ENCODE measurements around the gene B9D1. TPM values are rescaled to one million over a fixed set of nuclear protein-coding genes. Genes with fewer than 3 reads are reported as not detected.

The B9D1 gene
- total RNA-seq, 2 experiments from 2014 or later = 21.1 to 38.1 TPM

DNA sequence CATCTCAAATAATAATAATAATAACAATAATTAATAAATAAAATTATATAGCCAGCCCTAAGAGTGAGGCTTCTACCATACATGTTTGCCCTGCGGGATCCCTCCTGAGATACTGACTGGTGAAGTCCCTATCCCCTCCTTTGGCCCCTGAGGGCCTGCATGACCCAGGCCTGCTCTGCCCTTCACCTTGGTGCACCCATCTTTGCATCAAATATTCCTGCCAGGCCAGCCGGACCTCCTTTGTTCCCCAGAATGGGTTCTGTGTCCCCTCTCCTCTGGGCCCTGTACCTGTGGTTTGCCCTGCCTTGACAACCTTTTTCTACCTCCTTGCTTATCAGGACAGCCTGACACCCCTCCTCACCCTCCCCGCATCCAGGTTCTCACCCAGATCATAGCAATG lies 46.5 kb upstream of the B9D1 start:
- BruUV-seq (replicated peaks) = no TSS peak
- Histone ChIP-seq H2AFZ (ENCODE audit: low read length) (no peak overlapping the region), H3K9me2 (ENCODE audit: insufficient read depth, low read length) (no peaks in the 10 kb centered on the region), H4K20me1 (ENCODE audit: insufficient read depth, low read length) (no peaks in the 10 kb centered on the region), H3K4me1 (ENCODE audit: insufficient read depth, low read length, poor library complexity, severe bottlenecking) (no peaks in the 10 kb centered on the region), H3K4me3 (ENCODE audit: low read depth, low read length, poor library complexity, severe bottlenecking) (no peak overlapping the region), H3K4me2 (ENCODE audit: low read length) (no peak overlapping the region), H3K79me2 (ENCODE audit: insufficient read depth, low read depth, low read length) (no peaks in the 10 kb centered on the region), H3K36me3 (ENCODE audit: insufficient read depth, low read length) (no peaks in the 10 kb centered on the region), H3K9me3 (ENCODE audit: low read length) (no peaks in the 10 kb centered on the region), H3K27ac (ENCODE audit: low read depth, low read length, poor library complexity, severe bottlenecking) (no peak overlapping the region)
- ChIA-PET CTCF (ENCODE audit: unreplicated experiment) (no interaction called here), POLR2A (no interaction called here)
- no peak for TF ChIP-seq EZH2phosphoT487 (IDR thresholded peaks at IDR 0.05; ENCODE audit: borderline replicate concordance, low read depth, low read length)
- TF ChIP-seq, protein P1, sequence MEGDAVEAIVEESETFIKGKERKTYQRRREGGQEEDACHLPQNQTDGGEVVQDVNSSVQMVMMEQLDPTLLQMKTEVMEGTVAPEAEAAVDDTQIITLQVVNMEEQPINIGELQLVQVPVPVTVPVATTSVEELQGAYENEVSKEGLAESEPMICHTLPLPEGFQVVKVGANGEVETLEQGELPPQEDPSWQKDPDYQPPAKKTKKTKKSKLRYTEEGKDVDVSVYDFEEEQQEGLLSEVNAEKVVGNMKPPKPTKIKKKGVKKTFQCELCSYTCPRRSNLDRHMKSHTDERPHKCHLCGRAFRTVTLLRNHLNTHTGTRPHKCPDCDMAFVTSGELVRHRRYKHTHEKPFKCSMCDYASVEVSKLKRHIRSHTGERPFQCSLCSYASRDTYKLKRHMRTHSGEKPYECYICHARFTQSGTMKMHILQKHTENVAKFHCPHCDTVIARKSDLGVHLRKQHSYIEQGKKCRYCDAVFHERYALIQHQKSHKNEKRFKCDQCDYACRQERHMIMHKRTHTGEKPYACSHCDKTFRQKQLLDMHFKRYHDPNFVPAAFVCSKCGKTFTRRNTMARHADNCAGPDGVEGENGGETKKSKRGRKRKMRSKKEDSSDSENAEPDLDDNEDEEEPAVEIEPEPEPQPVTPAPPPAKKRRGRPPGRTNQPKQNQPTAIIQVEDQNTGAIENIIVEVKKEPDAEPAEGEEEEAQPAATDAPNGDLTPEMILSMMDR (conservative IDR thresholded peaks at IDR 0.05; ENCODE audit: low read length) = no peak
- intact Hi-C loops (cut with micrococcal nuclease; ENCODE audit: unreplicated experiment) = no loop called here
- DNase-seq (ENCODE audit: low spot score) = no peak

DNA sequence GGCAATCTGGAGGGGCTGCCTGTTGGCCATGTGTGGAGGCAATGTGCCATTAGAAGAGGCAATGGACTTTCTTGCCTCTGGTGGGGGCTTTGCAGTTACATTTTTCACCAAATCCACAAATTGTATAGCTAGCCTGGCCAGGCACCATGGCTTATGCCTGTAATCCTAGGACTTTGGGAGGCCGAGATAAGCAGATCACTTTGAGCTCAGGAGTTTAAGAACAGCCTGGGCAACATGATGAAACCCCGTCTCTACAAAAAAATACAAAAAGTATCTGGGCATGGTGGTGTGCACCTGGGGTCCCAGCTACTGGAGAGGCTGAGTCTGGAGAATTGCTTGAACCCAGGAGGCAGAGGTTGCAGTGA lies 45.8 kb upstream of the B9D1 start:
- H2AFZ ChIP-seq (ENCODE audit: low read length) = no peak overlapping the region
- no peak for TF ChIP-seq EZH2phosphoT487 (IDR thresholded peaks at IDR 0.05; ENCODE audit: borderline replicate concordance, low read depth, low read length)
- TF ChIP-seq, protein P1 (conservative IDR thresholded peaks at IDR 0.05; ENCODE audit: low read length) = no peak
- no peak overlapping the region for H3K4me3 ChIP-seq (ENCODE audit: low read depth, low read length, poor library complexity, severe bottlenecking)
- intact Hi-C loops (cut with micrococcal nuclease; ENCODE audit: unreplicated experiment) = no loop called here
- no peak for DNase-seq (ENCODE audit: low spot score)
- no peaks in the 10 kb centered on the region for H4K20me1 ChIP-seq (ENCODE audit: insufficient read depth, low read length)
- no peaks in the 10 kb centered on the region for H3K9me2 ChIP-seq (ENCODE audit: insufficient read depth, low read length)
- no peaks in the 10 kb centered on the region for H3K36me3 ChIP-seq (ENCODE audit: insufficient read depth, low read length)
- no peak overlapping the region for H3K27ac ChIP-seq (ENCODE audit: low read depth, low read length, poor library complexity, severe bottlenecking)
- H3K4me1 ChIP-seq (ENCODE audit: insufficient read depth, low read length, poor library complexity, severe bottlenecking) = no peaks in the 10 kb centered on the region
- POLR2A ChIA-PET = interaction anchor here (0.6 kb wide), 1 partner anchor 9 kb away, joined by 3 read pairs; no protein-coding TSS in a partner anchor
- H3K4me2 ChIP-seq (ENCODE audit: low read length) = no peak overlapping the region
- no TSS peak for BruUV-seq (replicated peaks)
- CTCF ChIA-PET (ENCODE audit: unreplicated experiment) = no interaction called here
- H3K79me2 ChIP-seq (ENCODE audit: insufficient read depth, low read depth, low read length) = no peaks in the 10 kb centered on the region
- no peaks in the 10 kb centered on the region for H3K9me3 ChIP-seq (ENCODE audit: low read length)

DNA sequence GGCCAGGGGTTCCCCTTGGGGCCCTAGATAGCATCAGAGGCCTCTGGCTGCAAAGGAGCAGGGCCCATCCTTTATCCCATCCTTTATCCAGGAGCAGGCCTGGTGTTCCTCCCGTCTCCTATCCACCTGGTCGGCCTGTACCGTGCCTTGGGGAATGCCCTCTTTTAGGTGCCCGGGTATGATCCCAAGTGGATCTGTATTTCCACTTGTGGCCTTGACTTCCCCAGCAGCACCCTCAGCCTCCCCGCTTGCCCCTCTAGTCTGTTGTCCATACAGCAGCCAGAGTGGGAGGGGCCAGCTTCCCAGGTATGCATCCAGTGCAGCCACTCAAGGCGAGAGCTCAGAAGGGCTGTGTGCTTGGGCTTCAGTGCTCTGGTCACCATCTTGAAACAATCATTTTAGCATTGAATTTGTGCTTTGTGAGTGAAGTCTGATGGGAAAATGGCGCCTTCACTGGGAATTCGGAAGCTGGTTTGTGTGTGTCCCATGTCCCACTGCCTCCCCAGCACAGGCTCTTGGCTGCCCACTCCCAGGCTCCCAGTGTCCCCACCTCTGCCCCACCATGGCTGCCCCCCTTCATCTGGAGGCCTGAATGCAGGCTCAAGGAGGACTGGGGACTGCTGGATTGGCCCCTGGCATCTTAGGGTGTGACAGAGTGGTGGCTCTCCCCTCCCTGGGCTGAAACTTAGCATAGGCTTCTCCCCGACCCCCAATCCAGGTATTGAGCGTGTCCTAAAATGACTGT lies 45.2 kb upstream of the B9D1 start:
- no TSS peak for BruUV-seq (replicated peaks)
- CTCF ChIA-PET (ENCODE audit: unreplicated experiment) = no interaction called here
- no peaks in the 10 kb centered on the region for H3K36me3 ChIP-seq (ENCODE audit: insufficient read depth, low read length)

More for the DNA sequence above, 45.2 kb upstream of the B9D1 start:
- Histone ChIP-seq H2AFZ (ENCODE audit: low read length) (no peak overlapping the region), H3K79me2 (ENCODE audit: insufficient read depth, low read depth, low read length) (no peaks in the 10 kb centered on the region), H3K27ac (ENCODE audit: low read depth, low read length, poor library complexity, severe bottlenecking) (no peak overlapping the region), H3K4me3 (ENCODE audit: low read depth, low read length, poor library complexity, severe bottlenecking) (no peak overlapping the region), H4K20me1 (ENCODE audit: insufficient read depth, low read length) (no peaks in the 10 kb centered on the region), H3K4me2 (ENCODE audit: low read length) (no peak overlapping the region), H3K9me3 (ENCODE audit: low read length) (no peaks in the 10 kb centered on the region), H3K9me2 (ENCODE audit: insufficient read depth, low read length) (no peaks in the 10 kb centered on the region), H3K4me1 (ENCODE audit: insufficient read depth, low read length, poor library complexity, severe bottlenecking) (no peaks in the 10 kb centered on the region)
- DNase-seq (ENCODE audit: low spot score) = no peak
- POLR2A ChIA-PET = no interaction called here
- intact Hi-C loops (cut with micrococcal nuclease; ENCODE audit: unreplicated experiment) = no loop called here
- TF ChIP-seq, protein P1 (conservative IDR thresholded peaks at IDR 0.05; ENCODE audit: low read length) = no peak
- TF ChIP-seq EZH2phosphoT487 (IDR thresholded peaks at IDR 0.05; ENCODE audit: borderline replicate concordance, low read depth, low read length) = no peak

Measured in OCI-LY7 (cell line).